HG03025 (cell line): ENCODE measurements around the gene XKR8.
A peak's percentile ranks its signal among the peaks of the same experiment; 100 is the strongest.

Source experiments
- ATAC-seq: cut with Tn5 transposase; IDR thresholded peaks from one replicate; pipeline ENCODE4 v1.9.1; 2021; ENCODE audit warnings: mild to moderate bottlenecking, moderate library complexity; ENCODE audit not compliant: unreplicated experiment, low FRiP score

XKR8 gene

GRCh38 chr1:27959792-27960603 lies at the start of gene XKR8:
Gene XKR8 (plus strand): TSS chr1:27959973. CDS start chr1:27960070, 97 bp downstream.
- ATAC-seq: peak; percentile 67

- ATAC-seq: no peak
Observed at GRCh38 chr1:27912429-27912828, 47.3 kb upstream of the XKR8 start.

GRCh38 chr1:27915082-27915575 lies 44.6 kb upstream of the XKR8 start:
- ATAC-seq: no peak

- ATAC-seq: no peak
Observed at GRCh38 chr1:27922272-27922671, 37.5 kb upstream of the XKR8 start.

GRCh38 chr1:27928216-27928954 lies 31.4 kb upstream of the XKR8 start:
- ATAC-seq: no peak

GRCh38 chr1:27931184-27931583 lies 28.6 kb upstream of the XKR8 start:
- no peak for ATAC-seq

- ATAC-seq: no peak
Observed at GRCh38 chr1:27931759-27932158, 28.0 kb upstream of the XKR8 start.

GRCh38 chr1:27934818-27935549 lies 24.8 kb upstream of the XKR8 start, which contains the start of gene SMPDL3B:
Gene SMPDL3B (plus strand): TSS chr1:27935000. CDS start chr1:27935184, 184 bp downstream.
- no peak for ATAC-seq

- ATAC-seq: no peak
Observed at GRCh38 chr1:27935721-27936120, 24.1 kb upstream of the XKR8 start.

- ATAC-seq: no peak
Observed at GRCh38 chr1:27936370-27936769, 23.4 kb upstream of the XKR8 start.

GRCh38 chr1:27937524-27937836 lies 22.3 kb upstream of the XKR8 start:
- no peak for ATAC-seq

GRCh38 chr1:27938488-27938887 lies 21.3 kb upstream of the XKR8 start:
- ATAC-seq: no peak

- no peak for ATAC-seq
Observed at GRCh38 chr1:27940297-27940696, 19.5 kb upstream of the XKR8 start.

GRCh38 chr1:27940870-27941560 lies 18.8 kb upstream of the XKR8 start:
- no peak for ATAC-seq

- no peak for ATAC-seq
Observed at GRCh38 chr1:27941671-27942540, 17.9 kb upstream of the XKR8 start.

- ATAC-seq: no peak
Observed at GRCh38 chr1:27945020-27945419, 14.8 kb upstream of the XKR8 start.

- no peak for ATAC-seq
Observed at GRCh38 chr1:27949027-27949426, 10.7 kb upstream of the XKR8 start.

- ATAC-seq: no peak
Observed at GRCh38 chr1:27951396-27951795, 8.4 kb upstream of the XKR8 start.

- no peak for ATAC-seq
Observed at GRCh38 chr1:27952147-27952546, 7.6 kb upstream of the XKR8 start.

- ATAC-seq: no peak
Observed at GRCh38 chr1:27954186-27954585, 5.6 kb upstream of the XKR8 start.
